H1 (cell line): Measurements from ENCODE around the gene OBSL1. TPM values are rescaled to one million over a fixed set of nuclear protein-coding genes. Genes with fewer than 3 reads are reported as not detected.

Experiments
- CTCF ChIA-PET: fragments of 300-600 bp; sonication (Branson Sonifier 250); formaldehyde crosslinking; loops from one replicate; lab custom pipeline; 2021; ENCODE audit not compliant: partially characterized antibody; lab: Charles Lee
- POLR2A ChIA-PET: fragments of 300-600 bp; sonication (Branson Sonifier 250); formaldehyde crosslinking; loops from one replicate; lab custom pipeline; 2021; ENCODE audit warnings: inconsistent platforms; ENCODE audit not compliant: partially characterized antibody; lab: Charles Lee
- DNase-seq, 2 experiments: peaks; one replicate each; pipeline versions ENCODE4 v3.0.0 to v3.0.0-alpha.2; 2010 to 2022; ENCODE audit warnings: low spot score in 2 of 2, low read depth in 1 of 2, mixed read lengths in 1 of 2
- FAIRE-seq: peaks from 2 replicates; lab custom pipeline; 2011; peaks lifted over from hg19 to GRCh38; lab: Jason Lieb, UNC
- H2AFZ ChIP-seq: 2 replicates; pipeline ENCODE4 v1.8.1; 2012; ENCODE audit warnings: low read length, inconsistent platforms
- H2AK5ac ChIP-seq: 2 replicates; pipeline ENCODE4 v1.6.1; 2013; ENCODE audit warnings: low read depth, low read length
- H2BK120ac ChIP-seq: replicated peaks from 2 replicates; pipeline ENCODE3; 2013; ENCODE audit warnings: low read depth, low read length, inconsistent platforms
- H2BK12ac ChIP-seq: 2 replicates; pipeline ENCODE4 v1.6.1; 2013; ENCODE audit warnings: low read depth, low read length
- H2BK15ac ChIP-seq: 2 replicates; pipeline ENCODE4 v1.6.1; 2013; ENCODE audit warnings: low read length
- H2BK20ac ChIP-seq: 2 replicates; pipeline ENCODE4 v1.6.1; 2013; ENCODE audit warnings: low read length
- H2BK5ac ChIP-seq: 2 replicates; pipeline ENCODE4 v1.6.1; 2013; ENCODE audit warnings: low read depth, low read length
- H3K14ac ChIP-seq: 2 replicates; pipeline ENCODE4 v1.6.1; 2013; ENCODE audit warnings: inconsistent platforms; ENCODE audit not compliant: insufficient read length
- H3K18ac ChIP-seq: 2 replicates; pipeline ENCODE4 v1.6.1; 2013; ENCODE audit warnings: low read length; ENCODE audit errors: extremely low read depth
- H3K23ac ChIP-seq: 2 replicates; pipeline ENCODE4 v1.6.1; 2013; ENCODE audit warnings: inconsistent platforms; ENCODE audit not compliant: insufficient read length
- H3K23me2 ChIP-seq: 2 replicates; pipeline ENCODE4 v1.6.1; 2013; ENCODE audit warnings: low read depth, low read length
- H3K27ac ChIP-seq: 2 replicates; pipeline ENCODE4 v1.6.1; 2011; ENCODE audit warnings: low read depth, low read length, inconsistent platforms
- H3K27me3 ChIP-seq, 4 experiments: replicated peaks in 1 of 4; 1 replicate in 1 of 4; 2 replicates in 3 of 4; pipeline versions ENCODE4 v1.6.1 to v1.8.1; 2011 to 2013; ENCODE audit warnings: low read length in 3 of 4, mild to moderate bottlenecking in 3 of 4, inconsistent platforms in 2 of 4, mixed read lengths in 2 of 4, moderate library complexity in 1 of 4; ENCODE audit not compliant: control insufficient read depth in 3 of 4, insufficient read depth in 3 of 4; ENCODE audit errors: extremely low read depth in 1 of 4
- H3K36me3 ChIP-seq, 4 experiments: 2 replicates each; pipeline versions ENCODE4 v1.6.1 to v1.8.1; 2011 to 2013; ENCODE audit warnings: mild to moderate bottlenecking in 4 of 4, low read length in 3 of 4, moderate library complexity in 2 of 4, control low read depth in 1 of 4, inconsistent platforms in 1 of 4; ENCODE audit not compliant: insufficient read depth in 4 of 4, control insufficient read depth in 2 of 4
- H3K4ac ChIP-seq: replicated peaks from 2 replicates; pipeline ENCODE3; 2013; ENCODE audit warnings: low read length, low read depth, mixed read lengths, inconsistent platforms; ENCODE audit not compliant: insufficient read length
- H3K4me1 ChIP-seq, 4 experiments: replicated peaks in 1 of 4; 1 replicate in 1 of 4; 2 replicates in 3 of 4; pipeline versions ENCODE4 v1.6.1 to v1.8.1; 2011 to 2013; ENCODE audit warnings: low read length in 3 of 4, inconsistent platforms in 2 of 4, mixed read lengths in 1 of 4; ENCODE audit not compliant: insufficient read depth in 4 of 4, control insufficient read depth in 3 of 4
- H3K4me2 ChIP-seq, 2 experiments: 2 replicates each; pipeline versions ENCODE4 v1.6.1 to v1.8.1; 2011 to 2013; ENCODE audit warnings: low read depth in 2 of 2, low read length in 2 of 2, control low read depth in 1 of 2, inconsistent platforms in 1 of 2, mild to moderate bottlenecking in 1 of 2; ENCODE audit not compliant: insufficient read depth in 1 of 2
- H3K4me3 ChIP-seq, 4 experiments: fragments of 200-600, 300-600 bp in 1 of 4; sonication (generic), shearing (Covaris generic), sonication (Bioruptor Twin) in 1 of 4; 2 replicates each; pipeline versions ENCODE4 v1.5.1 to v1.8.1; 2011 to 2016; ENCODE audit warnings: low read length in 4 of 4, low read depth in 3 of 4, control low read depth in 2 of 4, inconsistent platforms in 2 of 4, mild to moderate bottlenecking in 2 of 4, mixed read lengths in 1 of 4, moderate library complexity in 1 of 4; ENCODE audit not compliant: insufficient read depth in 2 of 4; ENCODE audit errors: extremely low read depth in 1 of 4
- H3K56ac ChIP-seq: replicated peaks from 2 replicates; pipeline ENCODE3; 2013; ENCODE audit warnings: low read depth, mild to moderate bottlenecking, mixed read lengths, low read length, inconsistent platforms; ENCODE audit not compliant: insufficient read length
- H3K79me1 ChIP-seq: 2 replicates; pipeline ENCODE4 v1.6.1; 2013; ENCODE audit warnings: low read depth, low read length, control low read depth
- H3K79me2 ChIP-seq, 2 experiments: 2 replicates each; pipeline versions ENCODE4 v1.6.1 to v1.8.1; 2012 to 2013; ENCODE audit warnings: low read length in 2 of 2, mild to moderate bottlenecking in 2 of 2, inconsistent platforms in 1 of 2; ENCODE audit not compliant: insufficient read depth in 2 of 2, control insufficient read depth in 1 of 2
- H3K9ac ChIP-seq, 4 experiments: replicated peaks in 1 of 4; 1 replicate in 1 of 4; 2 replicates in 3 of 4; pipeline versions ENCODE4 v1.6.1 to v1.8.1; 2011 to 2013; ENCODE audit warnings: low read depth in 3 of 4, low read length in 3 of 4, control low read depth in 2 of 4, mild to moderate bottlenecking in 2 of 4, moderate library complexity in 2 of 4, inconsistent platforms in 1 of 4; ENCODE audit errors: extremely low read depth in 1 of 4
- H3K9me3 ChIP-seq, 2 experiments: 2 replicates each; pipeline versions ENCODE4 v1.6.1 to v1.8.1; 2012 to 2013; ENCODE audit warnings: mild to moderate bottlenecking in 2 of 2, moderate library complexity in 2 of 2, control low read depth in 1 of 2, inconsistent platforms in 1 of 2, low read depth in 1 of 2, low read length in 1 of 2, mixed read lengths in 1 of 2; ENCODE audit not compliant: insufficient read depth in 2 of 2
- H4K20me1 ChIP-seq, 2 experiments: replicated peaks in 1 of 2; 2 replicates each; pipeline versions ENCODE3 to v1.8.1; 2011 to 2013; ENCODE audit warnings: inconsistent platforms in 2 of 2, low read length in 2 of 2, mild to moderate bottlenecking in 1 of 2; ENCODE audit not compliant: insufficient read depth in 2 of 2, control insufficient read depth in 1 of 2
- H4K5ac ChIP-seq: 2 replicates; pipeline ENCODE4 v1.6.1; 2013; ENCODE audit warnings: low read length, low read depth, mixed read lengths, inconsistent platforms; ENCODE audit not compliant: insufficient read length
- H4K8ac ChIP-seq: 2 replicates; pipeline ENCODE4 v1.8.0; 2013; ENCODE audit warnings: mild to moderate bottlenecking, moderate library complexity, low read length, inconsistent platforms; ENCODE audit not compliant: insufficient read depth; ENCODE audit errors: extremely low read depth
- H4K91ac ChIP-seq: replicated peaks from 2 replicates; pipeline ENCODE3; 2013; ENCODE audit warnings: low read length, mixed read lengths, inconsistent platforms; ENCODE audit not compliant: insufficient read length
- BACH1 ChIP-seq: IDR thresholded peaks from 2 replicates; pipeline ENCODE4 v1.6.1; 2012; ENCODE audit warnings: low read length, improper control_type of control experiment
- CHD1 ChIP-seq: IDR thresholded peaks from 2 replicates; pipeline ENCODE4 v1.6.1; 2012; ENCODE audit warnings: low read depth, low read length, improper control_type of control experiment
- CTCF ChIP-seq, 3 experiments: IDR thresholded peaks; 1 replicate in 2 of 3; 2 replicates in 1 of 3; pipeline versions ENCODE4 v1.5.1 to v1.6.1; 2011; ENCODE audit warnings: low read length in 3 of 3, mild to moderate bottlenecking in 3 of 3, inconsistent platforms in 2 of 3, low read depth in 1 of 3, moderate library complexity in 1 of 3; ENCODE audit not compliant: insufficient read depth in 1 of 3; ENCODE audit errors: control extremely low read depth in 1 of 3
- EP300 ChIP-seq, 2 experiments: IDR thresholded peaks; 1 replicate in 1 of 2; 2 replicates in 1 of 2; pipeline ENCODE4 v1.6.1; 2011 to 2012; ENCODE audit warnings: low read depth in 2 of 2, low read length in 2 of 2, mild to moderate bottlenecking in 2 of 2, borderline replicate concordance in 1 of 2, inconsistent platforms in 1 of 2, moderate library complexity in 1 of 2
- FOSL1 ChIP-seq: IDR thresholded peaks from 2 replicates; pipeline ENCODE4 v1.6.1; 2011; ENCODE audit warnings: mild to moderate bottlenecking, low read depth, low read length, moderate library complexity; ENCODE audit not compliant: insufficient read depth
- HDAC2 ChIP-seq, 2 experiments: fragments of 300-600 bp in 1 of 2; sonication (generic) in 1 of 2; IDR thresholded peaks; 2 replicates each; pipeline ENCODE4 v1.6.1; 2011 to 2012; ENCODE audit warnings: low read depth in 2 of 2, low read length in 2 of 2, mild to moderate bottlenecking in 2 of 2, moderate library complexity in 2 of 2, borderline replicate concordance in 1 of 2, inconsistent platforms in 1 of 2
- JUND ChIP-seq: IDR thresholded peaks from 2 replicates; pipeline ENCODE4 v1.6.1; 2011; ENCODE audit warnings: mild to moderate bottlenecking, improper control_type of control experiment, low read length
- TCF12 ChIP-seq: IDR thresholded peaks from 2 replicates; pipeline ENCODE4 v1.6.1; 2011; ENCODE audit warnings: low read depth, mild to moderate bottlenecking, low read length
- YY1 ChIP-seq: IDR thresholded peaks from 2 replicates; pipeline ENCODE4 v1.6.1; 2011; ENCODE audit warnings: low read depth, mild to moderate bottlenecking, low read length
- WGBS, 2 experiments: shearing (Covaris generic) in 1 of 2; methylation state at CpG; one replicate each; pipeline versions ENCODE4 v1.1.6 to v1.1.7; 2013 to 2015; ENCODE audit warnings: low lambda C conversion rate in 2 of 2, mixed read lengths in 2 of 2, inconsistent platforms in 1 of 2, low coverage in 1 of 2, missing lambda C conversion rate in 1 of 2; ENCODE audit not compliant: insufficient replicate concordance in 2 of 2, insufficient coverage in 1 of 2, insufficient read length in 1 of 2; ENCODE audit errors: extremely low coverage in 1 of 2, missing lambda C conversion rate in 1 of 2; 5-methylcytosine and 5-hydroxymethylcytosine counted together
- polyA plus RNA-seq, 7 experiments: library from polyadenylated mRNA; depleted of rRNA in 3 of 7; stranded (reverse) in 5 of 7; unstranded in 2 of 7; fragments of >200 nt in 5 of 7; fragments of 200-250 nt in 2 of 7; gene quantifications; 1 replicate in 5 of 7; 2 replicates in 1 of 7; 4 replicates in 1 of 7; pipeline versions ENCODE4 v1.2.1 to v1.2.3, GENCODE V29; 2011 to 2013; ENCODE audit warnings: missing spikeins in 2 of 7, mixed read lengths in 2 of 7
- total RNA-seq: library from RNA; stranded (reverse); fragmentation: NEBNext Ultra II Directional; extraction: Animal tissue kit (Norgen Biotek cat#: 25700); gene quantifications from 2 replicates; pipeline ENCODE4 v1.2.1, GENCODE V29; 2021

Gene OBSL1
- total and polyA plus RNA-seq, 2 of the 8 experiments (the other 6 are each of a cell fraction or from before 2014, with no cell fraction given) = 116 to 127 TPM

GRCh38 chr2:219539926-219540678 lies 31.2 kb downstream of the OBSL1 start:
- Histone ChIP-seq H3K4me3 (no peak overlapping the region), H2BK5ac (no peak overlapping the region), H4K91ac (no peak overlapping the region), H2AK5ac (no peak overlapping the region), H2AFZ (no peak overlapping the region), H3K4me2 (no peak overlapping the region), H2BK120ac (no peak overlapping the region), H3K36me3 (peaks cover 4 to 22% (median 12%) of the 10 kb centered on the region in 4 experiments; a peak in 6 of 8 replicates), H3K79me2 (peaks cover 0 to 6% of the 10 kb centered on the region in 2 experiments; a peak in 1 of 4 replicates), H3K4ac (no peak overlapping the region), H2BK20ac (no peak overlapping the region), H3K14ac (no peak overlapping the region), H3K9ac (no peak overlapping the region), H3K9me3 (no peaks in the 10 kb centered on the region), H2BK15ac (no peak overlapping the region), H3K18ac (no peak overlapping the region), H3K23ac (no peak overlapping the region), H3K27me3 (peaks cover 0 to 3% (median 0%) of the 10 kb centered on the region in 4 experiments; a peak in 2 of 7 replicates), H3K56ac (no peak overlapping the region), H4K20me1 (peaks cover 11 to 15% of the 10 kb centered on the region in 2 experiments), H3K79me1 (peaks cover 4% of the 10 kb centered on the region; the same call in 1 of the 2 replicates), H2BK12ac (no peak overlapping the region), H4K8ac (no peak overlapping the region), H3K27ac (no peak overlapping the region), H3K4me1 (peaks cover 5 to 28% (median 19%) of the 10 kb centered on the region in 4 experiments), H3K23me2 (peaks cover 14% of the 10 kb centered on the region; the same call in 1 of the 2 replicates), H4K5ac (no peak overlapping the region)
- FAIRE-seq (no peak), DNase-seq (no peak)
- ChIA-PET CTCF (interaction anchor here (0.6 to 113.1 kb wide), 27 partner anchors 9 to 254 kb away, joined by 3 to 7248 read pairs (median 11); partner anchors contain the start of genes ASIC4, DES, GMPPA and INHA), POLR2A (interaction anchor here (1.3 to 5.4 kb wide), 6 partner anchors 12 to 57 kb away, joined by 3 to 23 read pairs (median 7); partner anchors contain the start of genes INHA, OBSL1 and STK11IP)
- WGBS, 2 experiments = 93% methylated on average over 44 of the region's 46 CpGs; no CpG with 5 or more reads in 1 of the 2 experiments
- TF ChIP-seq JUND (no peak), EP300 (IDR thresholded peaks at IDR 0.05; ENCODE audit: borderline replicate concordance in 1 of 2, low read depth in 2 of 2, low read length in 2 of 2) (no peak), HDAC2 (IDR thresholded peaks at IDR 0.05; ENCODE audit: borderline replicate concordance in 1 of 2, low read depth in 2 of 2, low read length in 2 of 2) (no peak), CHD1 (no peak), BACH1 (no peak), CTCF (IDR thresholded peaks at IDR 0.05; ENCODE audit: control extremely low read depth in 1 of 3, insufficient read depth in 1 of 3, low read depth in 1 of 3, low read length in 3 of 3) (no peak), YY1 (no peak), TCF12 (no peak), FOSL1 (no peak)
